Measurements from ENCODE around the gene NID2.

NID2 gene

GRCh38 chr14:52068615-52069306 lies at the start of gene NID2:
Gene NID2, minus strand, starts transcription at chr14:52069059. Its CDS starts 65 bp downstream, at chr14:52068994.
- DNase-seq (ENCODE audit: low read depth): peak; percentile 95
- peak within 1 kb of the TSS; percentile 87 for H3K4me3 ChIP-seq (ENCODE audit: control insufficient read depth, low read depth, low read length)
- TF ChIP-seq CTCF (conservative IDR thresholded peaks at IDR 0.05; ENCODE audit: control insufficient read depth, insufficient read depth, low read depth, low read length): no peak

- peak; percentile 73 for DNase-seq (ENCODE audit: low read depth)
- H3K4me3 ChIP-seq (ENCODE audit: control insufficient read depth, low read depth, low read length): no peak overlapping the region
- no peak for TF ChIP-seq CTCF (conservative IDR thresholded peaks at IDR 0.05; ENCODE audit: control insufficient read depth, insufficient read depth, low read depth, low read length)
These were observed 48.4 kb upstream of the NID2 start for GRCh38 chr14:52117111-52117832.

- DNase-seq (ENCODE audit: low read depth): no peak
- no peak for TF ChIP-seq CTCF (conservative IDR thresholded peaks at IDR 0.05; ENCODE audit: control insufficient read depth, insufficient read depth, low read depth, low read length)
- no peak overlapping the region for H3K4me3 ChIP-seq (ENCODE audit: control insufficient read depth, low read depth, low read length)
These were observed 46.4 kb upstream of the NID2 start for GRCh38 chr14:52115286-52115685.

GRCh38 chr14:52112336-52113018 lies 43.6 kb upstream of the NID2 start:
- H3K4me3 ChIP-seq (ENCODE audit: control insufficient read depth, low read depth, low read length): no peak overlapping the region
- TF ChIP-seq CTCF (conservative IDR thresholded peaks at IDR 0.05; ENCODE audit: control insufficient read depth, insufficient read depth, low read depth, low read length): no peak
- DNase-seq (ENCODE audit: low read depth): peak; percentile 83

- TF ChIP-seq CTCF (conservative IDR thresholded peaks at IDR 0.05; ENCODE audit: control insufficient read depth, insufficient read depth, low read depth, low read length): no peak
- no peak overlapping the region for H3K4me3 ChIP-seq (ENCODE audit: control insufficient read depth, low read depth, low read length)
- DNase-seq (ENCODE audit: low read depth): peak; percentile 91
These were observed 42.7 kb upstream of the NID2 start for GRCh38 chr14:52111583-52111982.

GRCh38 chr14:52110441-52111086 lies 41.7 kb upstream of the NID2 start:
- peak; percentile 74 for DNase-seq (ENCODE audit: low read depth)
- TF ChIP-seq CTCF (conservative IDR thresholded peaks at IDR 0.05; ENCODE audit: control insufficient read depth, insufficient read depth, low read depth, low read length): no peak
- no peak overlapping the region for H3K4me3 ChIP-seq (ENCODE audit: control insufficient read depth, low read depth, low read length)
